ENCODE measurements around the gene FHAD1. TPM values are rescaled to one million over a fixed set of nuclear protein-coding genes. Genes with fewer than 3 reads are reported as not detected.

FHAD1 gene
- total and polyA plus RNA-seq, 2 donors (not counting 1 experiment from before 2014, with no cell fraction given) = not detected

- WGBS (ENCODE audit: insufficient coverage) = 78% methylated on average over 9 of the region's 12 CpGs
- Mint-ChIP-seq H3K4me3 (no peak overlapping the region), H3K27me3 (peaks cover 50% of the 10 kb centered on the region), H3K27ac (no peak overlapping the region), H3K9me3 (ENCODE audit: insufficient read depth) (no peaks in the 10 kb centered on the region), H3K4me1 (peaks cover 12% of the 10 kb centered on the region)
- Histone ChIP-seq H2AFZ (ENCODE audit: insufficient read depth, low read depth, low read length, poor library complexity, severe bottlenecking) (no peak overlapping the region), H3K9me3 (ENCODE audit: control extremely low read depth in 1 of 3, control insufficient read depth in 2 of 3, insufficient read depth in 1 of 3, low read length in 2 of 3) (no peaks in the 10 kb centered on the region), H3K79me2 (ENCODE audit: control insufficient read depth, insufficient read depth, low read length) (no peaks in the 10 kb centered on the region), H3K27ac (ENCODE audit: low read length in 2 of 2) (no peak overlapping the region), H3K4me3 (ENCODE audit: control extremely low read depth in 1 of 5, extremely low read depth in 1 of 5, insufficient read depth in 1 of 5, low read depth in 2 of 5, low read length in 4 of 5) (no peak overlapping the region), H3K9ac (ENCODE audit: low read length) (no peak overlapping the region), H3K27me3 (replicated peaks in 1 of 4; ENCODE audit: control extremely low read depth in 1 of 4, control insufficient read depth in 3 of 4, insufficient read depth in 4 of 4, low read length in 3 of 4) (peaks cover 0 to 10% (median 3%) of the 10 kb centered on the region in 4 experiments), H4K20me1 (ENCODE audit: control insufficient read depth, insufficient read depth, low read length, poor library complexity, severe bottlenecking) (no peaks in the 10 kb centered on the region), H3K4me2 (replicated peaks; ENCODE audit: low read depth, low read length, poor library complexity, severe bottlenecking) (no peak overlapping the region), H3K36me3 (replicated peaks in 1 of 2; ENCODE audit: control extremely low read depth in 1 of 2, control insufficient read depth in 1 of 2, extremely low read depth in 1 of 2, insufficient read depth in 2 of 2, low read length in 1 of 2) (no peaks in the 10 kb centered on the region), H3K4me1 (ENCODE audit: control insufficient read depth in 2 of 2, insufficient read depth in 2 of 2, low read length in 2 of 2) (peaks cover 5 to 15% of the 10 kb centered on the region in 2 donors)
- DNase-seq (no peak), ATAC-seq (ENCODE audit: low read depth) (no peak)
- ChIA-PET CTCF (interaction anchor here (0.8 to 2.6 kb wide), 2 partner anchors 9 to 18 kb away, joined by 3 to 10 read pairs; no protein-coding TSS in a partner anchor), POLR2A (no interaction called here)
- intact Hi-C loops (cut with micrococcal nuclease) = no loop called here
- TF ChIP-seq CTCF (IDR thresholded peaks at IDR 0.05) (no peak), EZH2 (IDR thresholded peaks at IDR 0.05; ENCODE audit: borderline replicate concordance, insufficient read depth, low read depth, low read length, poor library complexity, severe bottlenecking) (no peak)
These were observed 94.8 kb downstream of the FHAD1 start for GRCh38 chr1:15341634-15342407.

GRCh38 chr1:15342408-15342967 lies 95.5 kb downstream of the FHAD1 start:
- ChIA-PET CTCF (interaction anchor here (0.8 to 2.6 kb wide), 2 partner anchors 10 to 19 kb away, joined by 3 to 10 read pairs; no protein-coding TSS in a partner anchor), POLR2A (no interaction called here)
- H2AFZ ChIP-seq (ENCODE audit: insufficient read depth, low read depth, low read length, poor library complexity, severe bottlenecking) = no peak overlapping the region
- no peak overlapping the region for H3K4me3 ChIP-seq (ENCODE audit: control extremely low read depth in 1 of 5, extremely low read depth in 1 of 5, insufficient read depth in 1 of 5, low read depth in 2 of 5, low read length in 4 of 5)
- no peaks in the 10 kb centered on the region for H4K20me1 ChIP-seq (ENCODE audit: control insufficient read depth, insufficient read depth, low read length, poor library complexity, severe bottlenecking)
- no peak overlapping the region for H3K4me3 Mint-ChIP-seq
- WGBS (ENCODE audit: insufficient coverage) = 87% methylated on average over 2 of the region's 4 CpGs
- peaks cover 5 to 15% of the 10 kb centered on the region in 2 donors for H3K4me1 ChIP-seq (ENCODE audit: control insufficient read depth in 2 of 2, insufficient read depth in 2 of 2, low read length in 2 of 2)
- H3K9me3 ChIP-seq (ENCODE audit: control extremely low read depth in 1 of 3, control insufficient read depth in 2 of 3, insufficient read depth in 1 of 3, low read length in 2 of 3) = no peaks in the 10 kb centered on the region
- no peak overlapping the region for H3K27ac ChIP-seq (ENCODE audit: low read length in 2 of 2)
- no peaks in the 10 kb centered on the region for H3K9me3 Mint-ChIP-seq (ENCODE audit: insufficient read depth)
- intact Hi-C loops (cut with micrococcal nuclease) = no loop called here
- H3K27ac Mint-ChIP-seq = no peak overlapping the region
- DNase-seq (no peak), ATAC-seq (ENCODE audit: low read depth) (no peak)
- TF ChIP-seq EZH2 (IDR thresholded peaks at IDR 0.05; ENCODE audit: borderline replicate concordance, insufficient read depth, low read depth, low read length, poor library complexity, severe bottlenecking) (no peak), CTCF (IDR thresholded peaks at IDR 0.05) (no peak)
- no peak overlapping the region for H3K4me2 ChIP-seq (replicated peaks; ENCODE audit: low read depth, low read length, poor library complexity, severe bottlenecking)
- H3K36me3 ChIP-seq (replicated peaks in 1 of 2; ENCODE audit: control extremely low read depth in 1 of 2, control insufficient read depth in 1 of 2, extremely low read depth in 1 of 2, insufficient read depth in 2 of 2, low read length in 1 of 2) = no peaks in the 10 kb centered on the region
- peaks cover 53% of the 10 kb centered on the region for H3K27me3 Mint-ChIP-seq
- no peak overlapping the region for H3K9ac ChIP-seq (ENCODE audit: low read length)
- H3K79me2 ChIP-seq (ENCODE audit: control insufficient read depth, insufficient read depth, low read length) = no peaks in the 10 kb centered on the region
- H3K4me1 Mint-ChIP-seq = peaks cover 12% of the 10 kb centered on the region
- H3K27me3 ChIP-seq (replicated peaks in 1 of 4; ENCODE audit: control extremely low read depth in 1 of 4, control insufficient read depth in 3 of 4, insufficient read depth in 4 of 4, low read length in 3 of 4) = peaks cover 0 to 10% (median 3%) of the 10 kb centered on the region in 4 experiments
